GM19025 (cell line): Measurements from ENCODE around the gene OR6K3.
"Not testable (repeated sequence)": the region's sequence is repeated elsewhere in the genome, so short reads cannot be mapped to it uniquely, and the experiment has no call there.

Source experiments
- ATAC-seq: cut with Tn5 transposase; IDR thresholded peaks from one replicate; pipeline ENCODE4 v1.9.1; 2021; ENCODE audit warnings: mild to moderate bottlenecking, low read depth, moderate library complexity; ENCODE audit not compliant: unreplicated experiment

The OR6K3 gene

GRCh38 chr1:158689110-158689509, 31.4 kb downstream of the OR6K3 start:
- ATAC-seq: no peak

DNA sequence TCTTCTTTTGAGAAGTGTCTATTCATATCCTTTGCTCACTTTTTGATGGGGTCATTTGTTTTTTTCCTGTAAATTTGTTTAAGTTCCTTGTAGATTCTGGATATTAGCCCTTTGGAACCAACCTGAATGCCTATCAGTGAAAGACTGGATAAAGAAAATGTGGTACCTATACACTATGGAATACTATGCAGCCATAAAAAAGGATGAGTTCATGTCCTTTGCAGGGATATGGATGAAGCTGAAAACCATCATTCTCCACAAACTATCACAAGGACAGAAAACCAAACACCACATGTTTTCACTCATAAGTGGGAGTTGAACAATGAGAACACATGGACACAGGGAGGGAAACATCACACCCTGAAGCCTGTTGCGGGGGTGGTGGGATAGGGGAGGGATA, 32.2 kb downstream of the OR6K3 start:
- ATAC-seq: not testable (repeated sequence)

DNA sequence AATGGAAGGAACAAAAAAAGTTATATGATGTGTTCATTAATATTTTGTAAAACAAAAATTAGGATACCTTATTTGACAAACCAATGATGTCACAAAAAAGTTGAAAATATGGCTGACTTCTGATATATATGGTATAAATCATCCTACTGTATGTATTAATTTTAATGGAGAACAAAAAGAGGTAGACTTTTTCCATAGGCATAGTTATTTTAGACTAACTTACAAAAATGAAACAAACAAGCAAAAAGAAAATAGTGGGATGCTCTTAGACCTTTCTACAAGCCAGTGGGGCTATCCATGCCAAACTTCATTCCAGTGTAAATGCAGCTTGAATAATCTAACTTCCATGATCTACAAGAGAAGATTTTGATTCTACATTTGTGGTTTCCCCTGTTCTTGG, 33.5 kb downstream of the OR6K3 start:
- no peak for ATAC-seq

- ATAC-seq: no peak
Measured at GRCh38 chr1:158686111-158687009, 34.2 kb downstream of the OR6K3 start, which contains the start of gene SPTA1. SPTA1 (minus strand) TSS chr1:158686715; CDS start chr1:158686517, 198 bp downstream.

- no peak for ATAC-seq
Measured at GRCh38 chr1:158685085-158685484, 35.4 kb downstream of the OR6K3 start.

DNA sequence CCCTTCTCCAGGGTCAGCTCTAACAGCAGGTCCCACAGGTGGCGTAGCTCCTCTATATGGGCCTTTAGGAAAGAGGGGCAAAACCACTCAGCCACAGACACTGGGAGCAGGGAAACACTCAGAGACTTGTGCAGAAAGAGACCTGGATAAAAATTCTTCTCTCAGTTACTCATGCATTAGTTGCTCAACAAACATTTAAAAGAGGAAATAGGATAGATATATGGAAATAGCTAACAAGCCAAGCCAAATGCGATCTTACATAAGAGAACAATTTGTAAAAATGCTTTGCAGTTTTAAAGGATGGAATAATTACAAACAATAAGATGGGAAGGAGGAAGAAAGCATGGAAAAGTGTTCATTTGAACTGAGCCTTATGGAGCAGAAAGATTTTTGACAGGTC, 38.9 kb downstream of the OR6K3 start:
- ATAC-seq: no peak

DNA sequence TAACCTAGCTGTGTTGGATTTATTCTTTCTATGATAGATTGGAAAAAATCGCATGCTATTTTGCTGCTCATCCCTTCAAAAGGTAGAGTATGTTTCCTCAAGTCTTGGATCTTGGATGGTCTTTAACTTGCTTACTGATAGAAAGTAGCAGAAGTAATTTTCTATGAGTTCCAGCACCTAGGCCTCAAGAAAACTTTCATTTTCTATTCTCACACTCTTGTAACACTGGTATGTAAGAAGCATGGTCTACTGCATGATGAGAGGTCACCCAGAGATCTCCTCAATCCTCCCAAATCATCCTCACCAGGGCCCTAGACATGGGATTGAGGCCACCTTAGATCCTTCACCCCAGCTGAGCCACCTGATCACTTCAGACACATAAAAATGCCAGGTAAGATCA, 41.2 kb downstream of the OR6K3 start:
- ATAC-seq: no peak

DNA sequence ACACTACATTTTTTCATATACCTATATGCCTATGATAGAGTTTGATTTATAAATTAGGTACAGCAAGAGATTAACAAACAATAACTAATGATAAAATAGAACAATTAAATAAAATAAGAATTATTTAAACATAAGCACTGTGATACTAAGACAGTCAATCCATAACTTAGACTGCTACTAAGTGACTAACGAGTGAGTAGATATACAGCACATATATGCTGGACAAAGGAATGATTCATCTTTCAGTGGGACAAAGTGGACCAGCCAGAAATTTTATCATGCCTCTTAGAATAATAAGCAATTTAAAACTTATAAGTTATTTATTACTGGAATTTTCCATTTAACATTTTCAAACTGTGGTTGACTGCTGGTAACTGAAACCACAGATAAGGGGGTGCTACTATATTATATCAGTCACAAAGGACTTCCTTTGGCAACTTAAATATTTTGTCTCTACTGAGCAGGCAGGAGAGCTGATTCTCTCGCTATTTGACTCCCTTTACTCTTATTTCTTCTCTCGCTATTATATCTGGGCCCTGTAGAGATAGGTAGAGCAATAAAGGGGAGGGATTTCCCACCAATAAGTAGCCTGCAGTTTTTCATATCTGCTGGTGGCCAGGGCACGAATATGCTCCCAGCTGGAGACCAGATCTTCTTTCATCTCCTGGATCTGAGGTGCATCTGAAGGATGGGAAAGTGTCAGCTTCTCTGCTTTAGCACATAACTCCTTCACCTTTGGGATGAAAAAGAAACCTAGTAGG, 44.8 kb downstream of the OR6K3 start:
- no peak for ATAC-seq

DNA sequence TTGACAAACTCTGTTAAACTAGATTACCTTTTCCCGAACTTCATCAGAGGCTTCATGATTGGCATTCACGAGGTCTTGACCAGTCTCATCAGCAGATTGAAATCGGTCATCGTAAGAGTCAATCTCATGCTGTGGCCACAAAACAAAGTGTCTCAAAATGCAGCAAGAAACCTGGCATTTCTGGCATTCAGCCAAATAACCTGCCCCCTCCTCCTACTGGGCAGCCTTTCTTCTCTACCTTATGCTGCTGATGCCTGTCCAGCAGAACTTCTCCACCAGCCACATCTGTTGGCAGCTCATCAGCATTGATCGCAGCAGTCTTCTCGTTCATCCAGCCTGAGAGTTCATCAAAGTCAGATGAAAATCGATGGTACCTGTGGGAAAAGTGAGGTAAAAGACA, 46.2 kb downstream of the OR6K3 start:
- ATAC-seq: no peak
